ENCODE results near the gene ACAA1. TPM values are rescaled to one million over a fixed set of nuclear protein-coding genes. Genes with fewer than 3 reads are reported as not detected.

The ACAA1 gene
- total and polyA plus RNA-seq, 9 of the 15 experiments (the other 6 are each of a cell fraction or from before 2014, with no cell fraction given), result 4.0 to 88.9 (median 57.2) TPM

- Histone ChIP-seq H3K27me3 (ENCODE audit: control insufficient read depth in 2 of 2, insufficient read depth in 2 of 2, low read length in 2 of 2) (peaks cover 0 to 9% of the 10 kb centered on the region in 2 experiments; a peak in 2 of 5 replicates), H3K36me3 (ENCODE audit: control insufficient read depth, insufficient read depth, low read length) (peaks cover 51% of the 10 kb centered on the region; the same call in 2 of the 3 replicates), H3K27ac (ENCODE audit: extremely low read depth, low read depth, low read length) (no peak overlapping the region), H3K4me3 (no peak overlapping the region), H3K4me2 (ENCODE audit: insufficient read depth, low read length) (no peak overlapping the region), H3K9me1 (ENCODE audit: control insufficient read depth, insufficient read depth, low read length) (no peaks in the 10 kb centered on the region), H3K4me1 (replicated peaks in 1 of 2; ENCODE audit: control insufficient read depth in 2 of 2, insufficient read depth in 2 of 2, low read length in 2 of 2) (peaks cover 0 to 25% of the 10 kb centered on the region in 2 experiments; a peak in 3 of 5 replicates), H3K9me3 (replicated peaks; ENCODE audit: control insufficient read depth, insufficient read depth, low read depth, low read length) (no peaks in the 10 kb centered on the region), H4K20me1 (replicated peaks; ENCODE audit: control insufficient read depth, insufficient read depth, low read length) (peaks cover 10% of the 10 kb centered on the region), H2AFZ (ENCODE audit: low read depth, low read length) (no peak overlapping the region), H3K9ac (ENCODE audit: insufficient read depth in 1 of 2, low read depth in 2 of 2, low read length in 2 of 2) (peak overlapping the region in 1 of 2 experiments; percentile 21; a peak in 1 of 4 replicates), H3K79me2 (ENCODE audit: control insufficient read depth, insufficient read depth, low read length) (no peaks in the 10 kb centered on the region)
- intact Hi-C loops (cut with micrococcal nuclease) (no loop called here), in situ Hi-C loops (cut with MboI) (no loop called here)
- no TSS peak for BruUV-seq (replicated peaks)
- no peak for DNase-seq (ENCODE audit: extremely low read depth in 1 of 4, low spot score in 3 of 4)
- CTCF ChIA-PET (ENCODE audit: low intra/inter-chr PET ratio), result no interaction called here
- TF ChIP-seq NR3C1 (CRISPR knock-in tag; IDR thresholded peaks at IDR 0.05), result no peak
- peak; percentile 42; the same call in 1 of the 2 replicates for TF ChIP-seq POLR2G (IDR thresholded peaks at IDR 0.05; ENCODE audit: low read depth, low read length)
- peak; percentile 51 for TF ChIP-seq ZFP36 (IDR thresholded peaks at IDR 0.05; ENCODE audit: low read depth, low read length, partially characterized antibody)
- ATAC-seq, result no peak
- WGBS (ENCODE audit: insufficient coverage, low coverage, missing lambda C conversion rate), result 85% methylated on average over 11 of the region's 11 CpGs
- no peak for FAIRE-seq
- POLR2A ChIA-PET, result interaction anchor here (0.6 to 1.1 kb wide), 6 partner anchors 13 to 335 kb away, joined by 3 to 5 read pairs (median 3); partner anchors contain the start of gene ACAA1
Measured at GRCh38 chr3:38120693-38121450, 16.1 kb downstream of the ACAA1 start.

Data from K562 (cell line).